Measurements from ENCODE around the gene BACH1.

BACH1 gene

DNA sequence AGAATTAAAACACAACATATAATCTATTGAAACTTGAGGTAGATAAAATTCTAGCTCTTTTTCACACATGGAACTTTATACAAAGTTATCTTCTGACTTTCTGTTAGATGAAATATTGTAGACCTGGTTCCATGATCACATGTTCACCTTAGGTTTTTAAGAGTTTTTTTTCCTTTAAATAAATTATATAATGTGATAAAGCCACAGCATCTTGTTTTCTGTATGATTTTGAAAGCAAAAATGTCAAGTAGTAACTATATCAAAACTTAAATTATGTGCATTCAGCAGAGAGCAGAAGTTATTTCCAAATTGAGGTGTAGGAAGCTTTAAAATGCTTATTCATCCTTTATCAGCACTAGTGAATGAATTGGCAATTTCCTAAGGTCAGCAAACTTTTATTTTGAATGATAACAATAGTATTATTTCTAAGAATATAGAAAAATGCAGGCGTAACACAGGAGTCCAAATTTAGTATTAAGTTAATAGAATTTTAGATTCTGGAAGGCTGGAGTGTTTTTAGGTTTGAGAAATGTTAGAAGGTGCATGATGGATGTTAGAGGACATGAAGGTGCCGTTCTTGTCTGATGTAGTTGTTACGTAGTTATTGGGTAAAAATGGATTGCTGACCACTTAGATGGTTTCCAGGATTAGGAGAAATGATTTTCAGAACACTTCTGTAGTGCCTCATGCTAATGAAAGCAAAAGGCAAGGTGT, 17.5 kb downstream of the BACH1 start:
- no peak for FAIRE-seq

- no peak for FAIRE-seq
Observed at GRCh38 chr21:29316806-29317205, 18.1 kb downstream of the BACH1 start.

DNA sequence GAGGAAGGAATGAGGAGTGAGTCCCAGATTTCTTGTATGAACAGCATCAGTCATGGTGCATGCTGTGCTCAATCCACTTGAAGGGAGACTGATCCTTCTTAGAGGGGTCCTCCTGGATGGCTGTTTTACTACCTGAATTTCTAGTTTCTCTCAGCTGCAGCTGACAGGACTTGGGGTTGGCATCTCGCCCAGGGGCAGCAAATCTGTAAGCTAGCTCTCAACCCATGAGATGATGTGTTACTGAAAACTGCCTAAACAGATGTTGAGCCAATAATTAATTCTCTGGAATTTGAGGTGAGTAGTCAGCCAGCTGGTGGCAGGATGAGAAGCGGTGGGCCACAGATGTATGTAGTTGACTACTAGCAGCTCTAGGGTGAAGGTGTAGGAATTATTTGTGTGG, 19.6 kb downstream of the BACH1 start:
- no peak for FAIRE-seq

DNA sequence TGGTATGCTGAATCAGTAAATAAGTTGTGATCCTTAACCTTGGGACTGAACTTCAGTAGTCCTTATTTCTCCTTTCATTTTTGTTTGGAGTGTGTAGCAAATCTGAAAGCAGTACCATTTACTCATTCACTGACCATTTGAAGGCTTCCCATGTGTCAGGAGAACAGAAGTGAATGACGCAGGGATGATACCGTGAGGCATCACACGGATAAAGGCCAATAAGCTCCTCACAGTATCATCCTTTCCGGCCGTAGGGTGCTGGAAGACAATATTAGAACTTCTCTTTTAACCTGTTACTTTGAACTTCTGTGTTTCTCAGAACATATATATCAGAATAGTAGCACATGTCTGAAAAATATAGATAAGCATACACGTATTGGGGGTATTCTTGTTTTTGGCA, 21.3 kb downstream of the BACH1 start:
- FAIRE-seq: no peak

GRCh38 chr21:29321217-29321616, 22.5 kb downstream of the BACH1 start:
- no peak for FAIRE-seq

- no peak for FAIRE-seq
Observed at GRCh38 chr21:29321932-29322928, 23.5 kb downstream of the BACH1 start.

DNA sequence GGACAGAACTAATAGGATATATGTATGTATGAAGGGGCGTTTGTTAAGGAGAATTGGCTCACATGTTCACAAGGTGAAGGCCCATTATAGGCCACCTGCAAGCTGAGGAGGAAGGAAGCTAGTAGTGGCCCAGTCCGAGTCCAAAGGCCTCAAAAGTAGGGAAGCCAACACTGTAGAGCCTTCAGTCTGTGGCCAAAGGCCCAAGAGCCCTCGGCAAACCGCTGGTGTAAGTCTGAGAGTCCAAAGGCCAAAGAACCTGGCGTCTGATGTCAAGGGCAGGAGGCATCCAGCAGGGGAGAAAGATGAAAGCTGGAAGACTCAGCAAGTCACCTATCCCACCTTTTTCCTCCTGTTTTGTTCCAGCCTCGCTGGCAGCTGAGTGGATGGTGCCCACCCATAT, 24.5 kb downstream of the BACH1 start:
- FAIRE-seq: no peak

DNA sequence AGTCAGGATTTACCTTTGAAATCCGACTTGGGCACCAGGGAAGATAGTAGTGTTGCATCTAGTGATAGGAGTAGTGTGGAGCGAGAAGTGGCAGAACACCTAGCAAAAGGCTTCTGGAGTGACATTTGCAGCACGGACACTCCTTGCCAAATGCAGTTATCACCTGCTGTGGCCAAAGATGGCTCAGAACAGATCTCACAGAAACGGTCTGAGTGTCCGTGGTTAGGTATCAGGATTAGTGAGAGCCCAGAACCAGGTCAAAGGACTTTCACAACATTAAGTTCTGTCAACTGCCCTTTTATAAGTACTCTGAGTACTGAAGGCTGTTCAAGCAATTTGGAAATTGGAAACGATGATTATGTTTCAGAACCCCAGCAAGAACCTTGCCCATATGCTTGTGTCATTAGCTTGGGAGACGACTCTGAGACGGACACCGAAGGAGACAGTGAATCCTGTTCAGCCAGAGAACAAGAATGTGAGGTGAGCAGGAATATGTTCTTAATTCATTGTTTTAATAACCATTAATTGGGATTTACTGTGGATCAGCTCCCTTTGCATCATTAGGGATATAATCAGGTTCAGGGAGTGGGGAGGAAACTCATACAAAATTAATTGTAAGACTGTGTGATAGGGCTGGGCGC, 28.3 kb downstream of the BACH1 start:
- FAIRE-seq: no peak

- FAIRE-seq: no peak
Observed at GRCh38 chr21:29329406-29329805, 30.7 kb downstream of the BACH1 start.

GRCh38 chr21:29330797-29331196, 32.1 kb downstream of the BACH1 start:
- peak; percentile 41 for FAIRE-seq

- no peak for FAIRE-seq
Observed at GRCh38 chr21:29332461-29333362, 34.0 kb downstream of the BACH1 start.

DNA sequence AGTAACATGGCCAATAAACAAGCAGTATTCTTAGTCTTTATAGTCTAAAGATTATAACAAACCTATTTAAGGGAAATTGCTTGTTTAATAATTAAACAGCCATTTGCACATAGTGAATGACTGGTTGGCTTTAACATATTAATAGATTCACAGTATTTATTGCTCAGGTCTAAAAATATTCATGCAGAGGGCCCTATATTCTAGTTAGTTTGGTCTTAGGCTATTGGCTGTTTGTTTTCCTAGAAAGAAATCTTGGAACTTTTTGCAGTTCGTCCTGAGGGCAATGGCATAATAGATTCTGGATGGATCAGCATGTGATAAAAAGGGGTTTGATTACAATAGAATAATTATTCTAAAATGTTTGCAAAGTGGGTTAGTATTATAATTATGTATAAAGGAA, 34.7 kb downstream of the BACH1 start:
- no peak for FAIRE-seq

DNA sequence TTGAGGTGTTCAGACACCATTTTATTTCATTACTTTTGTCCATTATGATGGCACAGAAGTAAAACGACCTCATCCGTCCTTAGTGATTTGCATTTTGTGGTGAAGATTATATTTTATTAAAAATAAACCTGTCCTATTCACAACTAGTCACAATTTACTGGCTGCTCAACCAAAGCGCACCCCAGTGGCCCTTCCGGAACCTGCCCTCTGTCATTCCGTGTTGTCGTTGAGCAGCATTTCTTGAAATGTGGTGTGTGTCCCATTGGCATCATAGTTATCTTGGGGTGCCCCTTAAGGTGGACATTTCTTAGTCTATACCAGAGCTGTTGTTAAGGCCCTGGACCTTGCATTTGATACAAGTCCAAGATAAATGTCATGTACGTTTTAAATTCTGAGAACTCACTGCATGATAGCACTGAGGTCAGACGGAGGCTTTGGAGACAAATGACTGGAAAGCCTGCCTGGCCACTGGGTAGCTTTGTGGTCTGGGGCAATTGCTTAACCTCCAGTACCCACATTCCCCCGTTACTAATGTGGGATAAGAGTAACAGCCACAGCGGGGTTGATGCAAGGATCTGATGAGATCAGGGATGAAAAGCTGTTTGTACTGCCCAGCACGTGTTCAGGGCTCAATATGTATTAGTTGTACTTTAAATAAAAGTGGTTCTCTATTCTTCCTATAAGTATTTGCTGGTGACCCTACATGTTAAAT, 36.2 kb downstream of the BACH1 start:
- no peak for FAIRE-seq

- FAIRE-seq: peak; percentile 17
Observed at GRCh38 chr21:29335720-29336119, 37.0 kb downstream of the BACH1 start.

- FAIRE-seq: no peak
Observed at GRCh38 chr21:29338256-29338655, 39.5 kb downstream of the BACH1 start.

DNA sequence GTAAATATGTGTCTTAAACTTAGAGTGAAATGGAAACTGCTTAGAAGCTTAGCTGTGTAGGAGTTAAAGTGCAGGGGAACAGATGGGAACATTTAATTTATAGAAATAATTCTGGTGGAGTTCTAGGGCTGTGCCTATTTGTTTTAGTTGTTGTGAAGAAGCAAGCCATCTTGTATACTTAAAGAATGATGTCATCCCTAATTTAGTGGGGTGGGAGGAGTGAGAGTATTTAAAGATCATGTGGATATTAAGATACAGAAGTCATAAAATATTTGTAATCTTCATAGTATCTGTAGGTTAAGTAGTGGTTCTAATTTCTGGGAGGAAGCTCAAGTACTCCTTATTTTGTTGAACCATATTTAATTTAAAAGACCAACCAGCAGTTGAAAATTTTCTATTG, 41.5 kb downstream of the BACH1 start:
- FAIRE-seq: peak; percentile 11

GRCh38 chr21:29342363-29342957, 43.7 kb downstream of the BACH1 start:
- no peak for FAIRE-seq

DNA sequence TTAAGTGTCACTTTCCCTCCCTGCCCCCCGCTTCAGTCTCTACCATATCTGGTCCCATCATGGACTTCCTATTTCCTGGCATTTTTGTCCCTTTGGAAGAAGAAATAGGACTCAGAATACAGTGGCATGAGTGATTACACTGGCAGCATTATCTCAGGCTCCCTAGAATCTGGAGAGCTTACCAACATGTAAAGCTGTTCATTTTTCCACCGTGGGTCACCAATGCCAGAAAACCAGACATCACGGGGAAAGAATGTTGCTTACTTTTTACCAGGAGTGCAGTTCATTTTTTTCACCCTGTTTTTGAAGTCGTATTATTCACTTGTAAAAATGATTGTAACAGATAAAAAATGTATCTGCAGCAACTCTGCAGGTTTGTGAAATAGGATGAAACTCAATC, 44.8 kb downstream of the BACH1 start:
- FAIRE-seq: no peak

- no peak for FAIRE-seq
Observed at GRCh38 chr21:29346281-29346680, 47.6 kb downstream of the BACH1 start.

- no peak for FAIRE-seq
Observed at GRCh38 chr21:29346771-29347170, 48.0 kb downstream of the BACH1 start.

DNA sequence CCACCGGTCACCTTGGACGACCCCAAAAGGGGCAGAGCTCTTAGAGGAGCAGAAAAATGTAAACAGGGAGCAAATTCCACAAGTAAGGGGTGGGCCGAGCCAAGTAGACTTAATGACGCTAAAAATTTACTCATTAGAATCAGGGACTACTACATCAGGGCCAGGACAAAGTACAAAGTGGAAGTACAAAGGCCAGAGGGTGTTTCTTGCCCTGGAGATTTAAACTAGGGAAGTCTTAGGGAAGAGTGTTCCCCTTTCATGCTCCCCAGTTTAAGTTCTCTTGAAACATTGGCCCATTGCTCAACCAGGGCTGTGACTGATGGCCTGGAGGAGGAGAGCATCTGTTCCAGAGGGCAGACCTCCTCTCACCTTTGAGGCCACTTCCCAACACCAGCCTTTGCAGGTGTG, 48.6 kb downstream of the BACH1 start:
- no peak for FAIRE-seq
